Ishikawa (cell line): Measurements from ENCODE around the gene KPNA6.

Source experiments
- CEBPB ChIP-seq: IDR thresholded peaks from 2 replicates; pipeline ENCODE4 v1.6.1; 2012
- CREB1 ChIP-seq: IDR thresholded peaks from 2 replicates; pipeline ENCODE4 v1.6.1; 2012; ENCODE audit warnings: low read depth
- FOXM1 ChIP-seq: IDR thresholded peaks from 2 replicates; pipeline ENCODE4 v1.6.1; 2012; ENCODE audit warnings: low read depth, borderline replicate concordance
- NFIC ChIP-seq: IDR thresholded peaks from 2 replicates; pipeline ENCODE4 v1.6.1; 2012
- RAD21 ChIP-seq: IDR thresholded peaks from 2 replicates; pipeline ENCODE4 v1.6.1; 2012; ENCODE audit warnings: low read depth
- TAF1 ChIP-seq: IDR thresholded peaks from 2 replicates; pipeline ENCODE4 v1.6.1; 2012; ENCODE audit warnings: low read depth, mild to moderate bottlenecking
- TEAD4 ChIP-seq: IDR thresholded peaks from 2 replicates; pipeline ENCODE4 v1.6.1; 2012
- YY1 ChIP-seq: IDR thresholded peaks from 2 replicates; pipeline ENCODE4 v1.6.1; 2012; ENCODE audit warnings: low read depth
- TF ChIP-seq, protein P1 (sequence below): IDR thresholded peaks from 2 replicates; pipeline ENCODE4 v1.6.1; 2012; ENCODE audit warnings: low read depth, mild to moderate bottlenecking
- TF ChIP-seq, protein P2 (sequence below): IDR thresholded peaks from 2 replicates; pipeline ENCODE4 v1.6.1; 2012
- TF ChIP-seq, protein P3 (sequence below): IDR thresholded peaks from 2 replicates; pipeline ENCODE4 v1.6.1; 2012

DNA sequence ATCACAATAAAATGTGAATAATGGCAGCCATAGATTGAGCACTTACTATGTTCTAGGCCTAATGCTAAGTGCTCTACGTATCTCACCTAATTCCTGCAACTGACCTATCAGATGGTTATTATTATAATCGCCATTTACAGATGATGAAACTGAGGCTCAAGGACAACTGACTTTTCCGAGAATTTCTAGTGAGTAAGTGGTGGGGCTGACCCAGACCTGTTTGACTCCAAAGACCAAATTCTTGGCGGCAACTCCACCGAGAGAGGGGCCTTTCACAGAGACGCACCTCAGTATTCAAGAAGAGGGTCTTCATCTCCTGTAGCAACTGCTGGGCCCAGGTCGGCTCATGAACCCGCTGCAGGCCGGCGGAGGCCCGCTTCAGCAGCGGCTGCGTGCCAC, 113.7 kb downstream of the KPNA6 start:
- TF ChIP-seq RAD21, result no peak
- no peak for TF ChIP-seq NFIC
- TF ChIP-seq, protein P1, sequence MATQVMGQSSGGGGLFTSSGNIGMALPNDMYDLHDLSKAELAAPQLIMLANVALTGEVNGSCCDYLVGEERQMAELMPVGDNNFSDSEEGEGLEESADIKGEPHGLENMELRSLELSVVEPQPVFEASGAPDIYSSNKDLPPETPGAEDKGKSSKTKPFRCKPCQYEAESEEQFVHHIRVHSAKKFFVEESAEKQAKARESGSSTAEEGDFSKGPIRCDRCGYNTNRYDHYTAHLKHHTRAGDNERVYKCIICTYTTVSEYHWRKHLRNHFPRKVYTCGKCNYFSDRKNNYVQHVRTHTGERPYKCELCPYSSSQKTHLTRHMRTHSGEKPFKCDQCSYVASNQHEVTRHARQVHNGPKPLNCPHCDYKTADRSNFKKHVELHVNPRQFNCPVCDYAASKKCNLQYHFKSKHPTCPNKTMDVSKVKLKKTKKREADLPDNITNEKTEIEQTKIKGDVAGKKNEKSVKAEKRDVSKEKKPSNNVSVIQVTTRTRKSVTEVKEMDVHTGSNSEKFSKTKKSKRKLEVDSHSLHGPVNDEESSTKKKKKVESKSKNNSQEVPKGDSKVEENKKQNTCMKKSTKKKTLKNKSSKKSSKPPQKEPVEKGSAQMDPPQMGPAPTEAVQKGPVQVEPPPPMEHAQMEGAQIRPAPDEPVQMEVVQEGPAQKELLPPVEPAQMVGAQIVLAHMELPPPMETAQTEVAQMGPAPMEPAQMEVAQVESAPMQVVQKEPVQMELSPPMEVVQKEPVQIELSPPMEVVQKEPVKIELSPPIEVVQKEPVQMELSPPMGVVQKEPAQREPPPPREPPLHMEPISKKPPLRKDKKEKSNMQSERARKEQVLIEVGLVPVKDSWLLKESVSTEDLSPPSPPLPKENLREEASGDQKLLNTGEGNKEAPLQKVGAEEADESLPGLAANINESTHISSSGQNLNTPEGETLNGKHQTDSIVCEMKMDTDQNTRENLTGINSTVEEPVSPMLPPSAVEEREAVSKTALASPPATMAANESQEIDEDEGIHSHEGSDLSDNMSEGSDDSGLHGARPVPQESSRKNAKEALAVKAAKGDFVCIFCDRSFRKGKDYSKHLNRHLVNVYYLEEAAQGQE, result no peak
- no peak for TF ChIP-seq TAF1
- TF ChIP-seq, protein P2, sequence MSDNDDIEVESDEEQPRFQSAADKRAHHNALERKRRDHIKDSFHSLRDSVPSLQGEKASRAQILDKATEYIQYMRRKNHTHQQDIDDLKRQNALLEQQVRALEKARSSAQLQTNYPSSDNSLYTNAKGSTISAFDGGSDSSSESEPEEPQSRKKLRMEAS, result no peak
- TF ChIP-seq CEBPB, result no peak
- TF ChIP-seq, protein P3, sequence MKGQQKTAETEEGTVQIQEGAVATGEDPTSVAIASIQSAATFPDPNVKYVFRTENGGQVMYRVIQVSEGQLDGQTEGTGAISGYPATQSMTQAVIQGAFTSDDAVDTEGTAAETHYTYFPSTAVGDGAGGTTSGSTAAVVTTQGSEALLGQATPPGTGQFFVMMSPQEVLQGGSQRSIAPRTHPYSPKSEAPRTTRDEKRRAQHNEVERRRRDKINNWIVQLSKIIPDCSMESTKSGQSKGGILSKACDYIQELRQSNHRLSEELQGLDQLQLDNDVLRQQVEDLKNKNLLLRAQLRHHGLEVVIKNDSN, result no peak
- TF ChIP-seq FOXM1, result no peak
- TF ChIP-seq TEAD4, result no peak
- TF ChIP-seq CREB1, result no peak
- TF ChIP-seq YY1, result no peak
